HepG2 (cell line): ENCODE results near the gene MLLT1.

ENCODE experiments used
- ZNF329 ChIP-seq: sonication (generic); formaldehyde crosslinking; IDR thresholded peaks from 2 replicates; pipeline ENCODE4 v1.9.0; 2021; ENCODE audit warnings: low read depth, mild to moderate bottlenecking, missing genetic modification reagents
- ZNF564 ChIP-seq: sonication (generic); formaldehyde crosslinking; IDR thresholded peaks from 2 replicates; pipeline ENCODE4 v1.8.1; 2023; ENCODE audit warnings: mild to moderate bottlenecking, missing genetic modification reagents
- TF ChIP-seq, protein P1 (sequence below): sonication (generic); formaldehyde crosslinking; IDR thresholded peaks from 2 replicates; pipeline ENCODE4 v1.4.0; 2020; ENCODE audit warnings: missing genetic modification reagents

DNA sequence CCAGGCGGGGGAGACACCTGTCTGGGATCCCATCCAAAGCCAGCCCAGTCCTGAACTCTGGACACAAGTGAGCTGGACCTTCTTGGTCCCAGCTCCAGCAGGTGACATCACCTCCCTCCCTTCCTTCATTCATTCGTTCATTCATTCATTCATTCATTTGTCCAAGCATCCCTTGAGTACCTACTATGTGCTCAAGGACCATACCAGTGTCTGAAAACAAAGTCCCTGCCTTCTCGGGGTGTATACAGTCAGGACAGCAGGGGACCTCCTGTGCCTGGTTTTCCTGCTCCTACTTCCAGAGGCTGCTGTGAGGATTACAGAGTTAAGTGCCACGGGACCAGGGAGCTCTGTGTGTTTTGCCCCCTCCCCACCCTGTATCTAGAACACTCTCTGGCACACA is 39.6 kb upstream of the MLLT1 start:
- TF ChIP-seq, protein P1, sequence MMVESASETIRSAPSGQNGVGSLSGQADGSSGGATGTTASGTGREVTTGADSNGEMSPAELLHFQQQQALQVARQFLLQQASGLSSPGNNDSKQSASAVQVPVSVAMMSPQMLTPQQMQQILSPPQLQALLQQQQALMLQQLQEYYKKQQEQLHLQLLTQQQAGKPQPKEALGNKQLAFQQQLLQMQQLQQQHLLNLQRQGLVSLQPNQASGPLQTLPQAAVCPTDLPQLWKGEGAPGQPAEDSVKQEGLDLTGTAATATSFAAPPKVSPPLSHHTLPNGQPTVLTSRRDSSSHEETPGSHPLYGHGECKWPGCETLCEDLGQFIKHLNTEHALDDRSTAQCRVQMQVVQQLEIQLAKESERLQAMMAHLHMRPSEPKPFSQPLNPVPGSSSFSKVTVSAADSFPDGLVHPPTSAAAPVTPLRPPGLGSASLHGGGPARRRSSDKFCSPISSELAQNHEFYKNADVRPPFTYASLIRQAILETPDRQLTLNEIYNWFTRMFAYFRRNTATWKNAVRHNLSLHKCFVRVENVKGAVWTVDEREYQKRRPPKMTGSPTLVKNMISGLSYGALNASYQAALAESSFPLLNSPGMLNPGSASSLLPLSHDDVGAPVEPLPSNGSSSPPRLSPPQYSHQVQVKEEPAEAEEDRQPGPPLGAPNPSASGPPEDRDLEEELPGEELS = no peak
- TF ChIP-seq ZNF564 (CRISPR knock-in tag) (no peak), ZNF329 (CRISPR knock-in tag) (no peak)
